ENCODE data around the gene SMYD2.
A peak's percentile ranks its signal among the peaks of the same experiment; 100 is the strongest.

Gene SMYD2

DNA sequence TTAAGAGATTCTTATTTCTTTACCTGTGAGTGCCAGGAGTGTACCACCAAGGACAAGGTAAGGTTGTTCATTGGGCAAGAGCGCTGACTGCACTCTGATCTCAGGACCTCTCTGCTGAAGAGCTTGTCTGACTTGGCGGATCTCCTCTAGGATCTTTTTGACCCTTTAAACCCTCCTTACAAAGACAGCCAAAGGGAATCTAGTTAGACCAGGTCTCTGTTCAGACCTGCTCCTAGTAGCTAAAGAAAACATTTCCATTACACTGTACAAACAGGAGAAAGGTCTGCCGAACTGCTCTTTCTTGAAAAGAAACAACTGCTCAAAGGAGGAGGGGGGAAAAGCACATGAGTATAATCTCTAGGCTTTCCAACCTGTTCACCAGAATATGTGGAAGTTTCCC lies 49.3 kb downstream of the SMYD2 start:
- TF ChIP-seq FOXA1 (IDR thresholded peaks at IDR 0.05): no peak
- no peak for TF ChIP-seq NFRKB (IDR thresholded peaks at IDR 0.05)
- no peak for TF ChIP-seq TARDBP (IDR thresholded peaks at IDR 0.05)
- no peak for TF ChIP-seq CTBP1 (IDR thresholded peaks at IDR 0.05; ENCODE audit: borderline replicate concordance)
- TF ChIP-seq ELF4 (IDR thresholded peaks at IDR 0.05): no peak
- no peak for TF ChIP-seq FOXM1 (IDR thresholded peaks at IDR 0.05; ENCODE audit: borderline replicate concordance)
- TF ChIP-seq SUZ12 (IDR thresholded peaks at IDR 0.05): no peak
- no peak for TF ChIP-seq LEF1 (IDR thresholded peaks at IDR 0.05; ENCODE audit: borderline replicate concordance)
- TF ChIP-seq SP1 (IDR thresholded peaks at IDR 0.05): no peak
- no peak for TF ChIP-seq HDGF (IDR thresholded peaks at IDR 0.05; ENCODE audit: borderline replicate concordance)
- no peak for TF ChIP-seq FOXK2 (IDR thresholded peaks at IDR 0.05)
- TF ChIP-seq ZNF384 (IDR thresholded peaks at IDR 0.05): no peak
- no peak for TF ChIP-seq L3MBTL2 (conservative IDR thresholded peaks at IDR 0.05)
- TF ChIP-seq ARNT (IDR thresholded peaks at IDR 0.05): no peak
- TF ChIP-seq BHLHE40 (IDR thresholded peaks at IDR 0.05; ENCODE audit: borderline replicate concordance): no peak
- TF ChIP-seq, protein P1, sequence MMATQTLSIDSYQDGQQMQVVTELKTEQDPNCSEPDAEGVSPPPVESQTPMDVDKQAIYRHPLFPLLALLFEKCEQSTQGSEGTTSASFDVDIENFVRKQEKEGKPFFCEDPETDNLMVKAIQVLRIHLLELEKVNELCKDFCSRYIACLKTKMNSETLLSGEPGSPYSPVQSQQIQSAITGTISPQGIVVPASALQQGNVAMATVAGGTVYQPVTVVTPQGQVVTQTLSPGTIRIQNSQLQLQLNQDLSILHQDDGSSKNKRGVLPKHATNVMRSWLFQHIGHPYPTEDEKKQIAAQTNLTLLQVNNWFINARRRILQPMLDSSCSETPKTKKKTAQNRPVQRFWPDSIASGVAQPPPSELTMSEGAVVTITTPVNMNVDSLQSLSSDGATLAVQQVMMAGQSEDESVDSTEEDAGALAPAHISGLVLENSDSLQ (IDR thresholded peaks at IDR 0.05): no peak
- ChIA-PET POLR2A (no interaction called here), CTCF (interaction anchor here (0.5 to 9.8 kb wide), 6 partner anchors 8 to 255 kb away, joined by 3 to 151 read pairs (median 8); no protein-coding TSS in a partner anchor)
- DNase-seq (ENCODE audit: extremely low spot score): no peak

DNA sequence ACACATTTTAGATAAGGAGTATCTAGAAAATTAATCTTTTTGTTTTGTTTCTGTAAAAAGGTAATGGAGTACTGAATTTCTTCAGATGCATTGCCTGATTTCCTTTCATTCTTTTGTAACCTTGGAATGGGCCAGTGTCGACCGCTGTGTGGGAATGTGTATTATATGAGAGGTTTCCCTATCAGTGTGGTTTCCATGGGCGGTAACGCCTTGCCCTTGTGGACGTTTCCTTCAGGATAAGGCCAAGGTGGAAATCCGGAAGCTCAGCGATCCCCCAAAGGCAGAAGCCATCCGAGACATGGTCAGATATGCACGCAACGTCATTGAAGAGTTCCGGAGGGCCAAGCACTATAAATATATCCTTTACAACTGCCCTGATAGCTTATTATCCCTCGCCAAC lies 49.8 kb downstream of the SMYD2 start:
- ChIA-PET CTCF (interaction anchor here (0.5 to 9.8 kb wide), 8 partner anchors 9 to 254 kb away, joined by 3 to 151 read pairs (median 7); no protein-coding TSS in a partner anchor), POLR2A (no interaction called here)
- DNase-seq (ENCODE audit: extremely low spot score): no peak
- TF ChIP-seq L3MBTL2 (conservative IDR thresholded peaks at IDR 0.05) (no peak), LEF1 (IDR thresholded peaks at IDR 0.05; ENCODE audit: borderline replicate concordance) (no peak), CTBP1 (IDR thresholded peaks at IDR 0.05; ENCODE audit: borderline replicate concordance) (no peak), NFRKB (IDR thresholded peaks at IDR 0.05) (no peak), FOXM1 (IDR thresholded peaks at IDR 0.05; ENCODE audit: borderline replicate concordance) (no peak), ELF4 (IDR thresholded peaks at IDR 0.05) (no peak), FOXK2 (IDR thresholded peaks at IDR 0.05) (no peak)

DNA sequence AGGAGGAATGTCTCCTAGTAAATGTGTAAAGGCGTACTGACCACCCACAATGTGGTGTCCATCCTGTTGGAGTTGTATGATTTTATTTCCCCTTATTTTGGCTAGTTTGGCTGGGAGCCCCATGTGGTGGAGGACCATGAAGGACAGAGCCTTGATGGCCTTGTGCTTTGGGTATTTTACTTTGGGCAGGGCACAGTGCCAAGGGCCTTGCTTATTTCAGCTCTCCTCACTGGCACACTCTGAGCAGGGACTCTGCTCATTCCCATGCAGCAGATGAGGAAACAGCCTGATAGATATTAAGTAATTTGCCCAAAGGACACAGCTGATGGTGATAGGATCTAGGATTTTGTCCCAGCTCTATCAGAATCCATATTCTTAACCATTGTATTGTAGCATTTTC lies 50.2 kb downstream of the SMYD2 start:
- POLR2A ChIA-PET: interaction anchor here (1.7 kb wide), 1 partner anchor 253 kb away, joined by 5 read pairs; no protein-coding TSS in a partner anchor
- no peak for TF ChIP-seq FOXA1 (IDR thresholded peaks at IDR 0.05)
- TF ChIP-seq FOXK2 (IDR thresholded peaks at IDR 0.05): no peak
- TF ChIP-seq BHLHE40 (IDR thresholded peaks at IDR 0.05; ENCODE audit: borderline replicate concordance): no peak
- TF ChIP-seq, protein P1 (IDR thresholded peaks at IDR 0.05): no peak
- no peak for TF ChIP-seq TARDBP (IDR thresholded peaks at IDR 0.05)
- no peak for TF ChIP-seq LEF1 (IDR thresholded peaks at IDR 0.05; ENCODE audit: borderline replicate concordance)
- no peak for TF ChIP-seq SP1 (IDR thresholded peaks at IDR 0.05)
- no peak for TF ChIP-seq FOXM1 (IDR thresholded peaks at IDR 0.05; ENCODE audit: borderline replicate concordance)
- no peak for TF ChIP-seq L3MBTL2 (conservative IDR thresholded peaks at IDR 0.05)
- TF ChIP-seq HDGF (IDR thresholded peaks at IDR 0.05; ENCODE audit: borderline replicate concordance): no peak
- TF ChIP-seq ELF4 (IDR thresholded peaks at IDR 0.05): no peak
- no peak for TF ChIP-seq SUZ12 (IDR thresholded peaks at IDR 0.05)
- no peak for TF ChIP-seq ARNT (IDR thresholded peaks at IDR 0.05)
- TF ChIP-seq NFRKB (IDR thresholded peaks at IDR 0.05): no peak
- no peak for TF ChIP-seq ZNF384 (IDR thresholded peaks at IDR 0.05)
- no peak for TF ChIP-seq CTBP1 (IDR thresholded peaks at IDR 0.05; ENCODE audit: borderline replicate concordance)
- DNase-seq (ENCODE audit: extremely low spot score): no peak
- CTCF ChIA-PET: interaction anchor here (0.6 to 9.8 kb wide), 25 partner anchors 9 to 271 kb away, joined by 3 to 151 read pairs (median 5); partner anchors contain the start of gene CENPF

DNA sequence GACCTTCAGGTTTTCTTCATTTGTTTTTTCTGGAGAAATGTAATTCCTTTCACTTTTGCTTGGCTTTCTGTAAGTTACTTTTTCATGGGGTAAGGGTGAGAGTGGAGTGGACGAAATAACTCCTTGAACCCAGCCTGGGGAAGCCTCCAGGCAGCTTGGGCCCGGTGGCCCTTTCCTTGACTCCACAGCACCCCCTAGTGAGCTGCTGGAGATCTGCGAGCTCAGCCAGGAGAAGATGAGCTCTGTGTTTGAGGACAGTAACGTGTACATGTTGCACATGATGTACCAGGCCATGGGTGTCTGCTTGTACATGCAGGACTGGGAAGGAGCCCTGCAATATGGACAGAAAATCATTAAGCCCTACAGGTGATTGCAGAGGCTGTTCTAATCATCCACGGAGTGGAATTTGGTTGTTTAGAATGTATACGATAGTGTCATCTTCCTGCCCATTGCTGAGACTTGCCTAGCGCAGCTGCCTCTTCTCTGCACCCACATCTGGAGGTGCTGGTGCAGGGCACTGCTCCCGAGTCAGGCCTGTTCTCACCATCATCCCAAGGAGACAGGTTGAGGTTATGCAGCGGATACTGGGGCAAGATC lies 51.0 kb downstream of the SMYD2 start:
- ChIA-PET POLR2A (interaction anchor here (1.7 kb wide), 1 partner anchor 252 kb away, joined by 5 read pairs; no protein-coding TSS in a partner anchor), CTCF (interaction anchor here (0.5 to 9.8 kb wide), 36 partner anchors 9 to 512 kb away, joined by 3 to 151 read pairs (median 4); partner anchors contain the start of gene CENPF)
- TF ChIP-seq HDGF (IDR thresholded peaks at IDR 0.05; ENCODE audit: borderline replicate concordance): no peak
- TF ChIP-seq FOXK2 (IDR thresholded peaks at IDR 0.05): no peak
- TF ChIP-seq FOXM1 (IDR thresholded peaks at IDR 0.05; ENCODE audit: borderline replicate concordance): no peak
- TF ChIP-seq, protein P1 (IDR thresholded peaks at IDR 0.05): no peak
- no peak for TF ChIP-seq LEF1 (IDR thresholded peaks at IDR 0.05; ENCODE audit: borderline replicate concordance)
- TF ChIP-seq ZNF384 (IDR thresholded peaks at IDR 0.05): no peak
- TF ChIP-seq TARDBP (IDR thresholded peaks at IDR 0.05): no peak
- DNase-seq (ENCODE audit: extremely low spot score): peak; percentile 86

DNA sequence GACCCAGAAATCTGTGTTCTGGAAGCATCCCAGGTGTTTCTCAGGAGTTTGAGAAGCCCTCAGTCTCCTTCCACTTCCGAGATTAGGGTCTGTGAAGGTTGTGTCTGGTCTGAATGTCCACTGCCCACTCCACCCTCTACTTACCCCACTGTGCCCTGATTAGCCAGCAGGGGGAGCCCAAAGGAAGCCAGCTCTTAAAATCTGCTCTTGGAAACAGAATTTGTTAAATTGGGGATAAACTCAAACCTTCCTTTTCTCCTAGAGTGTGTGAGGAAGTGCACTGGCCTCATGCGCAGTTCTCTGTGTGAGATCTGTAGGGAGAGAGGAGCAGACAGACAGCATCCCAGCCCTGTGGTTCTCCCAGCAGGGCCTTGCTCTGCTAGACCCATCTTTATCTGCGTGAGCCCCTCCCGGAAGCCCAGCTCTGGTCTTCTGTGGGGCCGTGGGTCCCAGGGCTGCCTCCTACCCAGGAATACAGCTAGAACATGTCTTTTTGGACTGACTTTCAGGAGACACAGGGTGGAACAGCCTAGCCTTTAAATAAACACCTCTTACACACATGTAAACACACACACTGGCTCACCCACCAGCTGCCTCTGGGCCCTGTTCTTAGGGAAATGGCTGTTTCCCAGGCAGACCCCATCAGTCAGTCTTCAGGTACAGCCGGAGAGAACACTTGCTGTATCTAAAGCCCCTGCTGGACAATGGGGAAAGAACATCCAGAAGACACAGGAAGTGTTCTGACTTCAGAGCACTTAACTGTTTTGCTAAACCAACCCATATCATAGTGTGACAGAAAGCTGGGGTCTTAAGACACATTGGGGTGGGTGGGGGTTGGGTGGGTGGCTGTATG lies 52.2 kb downstream of the SMYD2 start:
- TF ChIP-seq BHLHE40 (IDR thresholded peaks at IDR 0.05; ENCODE audit: borderline replicate concordance): no peak
- no peak for TF ChIP-seq LEF1 (IDR thresholded peaks at IDR 0.05; ENCODE audit: borderline replicate concordance)
- no peak for TF ChIP-seq FOXA1 (IDR thresholded peaks at IDR 0.05)
- no peak for TF ChIP-seq HDGF (IDR thresholded peaks at IDR 0.05; ENCODE audit: borderline replicate concordance)
- no peak for TF ChIP-seq ELF4 (IDR thresholded peaks at IDR 0.05)
- no peak for TF ChIP-seq L3MBTL2 (conservative IDR thresholded peaks at IDR 0.05)
- TF ChIP-seq, protein P1 (IDR thresholded peaks at IDR 0.05): no peak
- DNase-seq (ENCODE audit: extremely low spot score): peak; percentile 69
- POLR2A ChIA-PET: interaction anchor here (1.7 kb wide), 1 partner anchor 251 kb away, joined by 5 read pairs; no protein-coding TSS in a partner anchor
- CTCF ChIA-PET: interaction anchor here (0.6 to 9.8 kb wide), 27 partner anchors 11 to 847 kb away, joined by 3 to 151 read pairs (median 5); no protein-coding TSS in a partner anchor
